Hepatic stellate cell (primary cell): ENCODE measurements around the gene CFAP299.
A peak's percentile ranks its signal among the peaks of the same experiment; 100 is the strongest.

Source experiments
- DNase-seq: peaks from one replicate; pipeline ENCODE4 v3.0.0; 2011; ENCODE audit warnings: low spot score

Gene CFAP299

DNA sequence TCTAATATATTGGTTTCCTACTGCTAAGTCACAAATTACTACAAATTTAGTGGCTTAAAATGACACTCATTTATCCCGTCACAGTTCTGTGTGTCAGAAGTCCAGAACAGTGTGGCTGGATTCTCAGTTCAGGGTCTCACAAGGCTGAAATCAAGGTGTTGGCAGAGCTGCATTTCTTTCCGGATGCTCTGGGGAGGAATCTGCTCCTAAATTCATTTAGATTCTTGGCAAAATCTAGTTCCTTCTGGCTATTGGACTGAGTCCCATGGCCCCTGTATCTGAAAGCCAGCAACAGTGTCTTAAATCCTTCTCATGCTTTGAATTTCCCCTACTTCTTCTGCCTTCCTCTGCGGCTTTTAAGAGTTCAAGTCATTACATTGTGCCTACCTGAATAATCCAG lies 591.9 kb downstream of the CFAP299 start:
- no peak for DNase-seq

DNA sequence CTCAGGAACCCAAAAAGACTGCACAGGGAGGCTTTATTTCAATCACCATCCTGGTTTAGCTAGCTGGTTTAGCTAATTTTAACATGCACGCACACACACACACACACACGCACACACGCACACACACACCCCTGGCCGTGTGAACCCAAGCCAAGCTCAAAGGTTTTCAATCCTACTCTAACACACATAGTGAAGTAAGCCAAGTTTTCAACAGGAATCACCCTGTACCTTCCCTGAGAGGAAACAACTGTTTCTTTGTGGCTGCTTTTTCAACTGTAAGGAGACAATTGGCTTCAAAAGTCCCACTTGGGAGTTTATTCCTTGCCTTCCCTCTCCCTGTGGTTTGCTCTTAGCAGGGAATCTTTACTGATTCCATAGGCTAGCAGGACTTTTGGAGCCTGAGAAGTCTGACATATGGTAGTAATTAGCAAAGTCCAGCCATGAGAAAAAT lies 596.1 kb downstream of the CFAP299 start:
- DNase-seq, result no peak

DNA sequence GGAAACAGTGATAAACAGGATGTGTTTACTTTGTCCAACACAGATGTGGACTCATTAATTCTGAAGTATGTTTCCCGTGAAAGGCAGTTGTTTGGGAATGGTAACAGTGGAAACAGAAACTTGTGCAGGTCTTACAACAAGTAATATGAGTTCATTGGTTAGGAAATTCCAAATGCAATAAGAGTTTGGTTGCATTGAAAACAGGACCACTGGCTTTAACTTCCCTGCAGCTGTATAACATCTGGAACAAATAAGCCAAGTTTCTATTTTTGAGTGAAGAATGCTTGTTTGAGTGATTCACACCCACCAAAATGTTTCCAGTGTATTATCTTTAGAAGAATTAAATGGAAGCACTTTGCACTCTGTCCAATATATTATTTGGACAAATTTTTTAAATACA lies 612.6 kb downstream of the CFAP299 start:
- DNase-seq, result no peak

DNA sequence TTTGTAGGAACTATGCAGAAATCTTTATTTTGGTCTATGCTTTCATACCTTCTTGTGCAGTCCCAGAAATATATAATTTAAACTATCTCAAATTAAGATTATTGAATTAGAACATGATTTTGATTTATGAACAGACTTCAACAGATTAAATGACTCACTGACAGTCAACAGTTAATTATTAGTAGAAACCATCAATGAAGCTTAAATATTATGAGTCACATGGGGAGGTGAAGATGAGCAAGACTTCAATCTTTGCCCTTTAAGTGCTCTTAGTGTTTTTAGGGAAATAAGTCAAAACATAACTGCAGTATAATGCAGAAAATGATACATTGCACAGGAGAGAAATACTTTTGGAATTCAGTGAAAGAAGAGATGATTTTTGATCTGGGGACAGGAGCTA lies 613.5 kb downstream of the CFAP299 start:
- DNase-seq, result no peak

DNA sequence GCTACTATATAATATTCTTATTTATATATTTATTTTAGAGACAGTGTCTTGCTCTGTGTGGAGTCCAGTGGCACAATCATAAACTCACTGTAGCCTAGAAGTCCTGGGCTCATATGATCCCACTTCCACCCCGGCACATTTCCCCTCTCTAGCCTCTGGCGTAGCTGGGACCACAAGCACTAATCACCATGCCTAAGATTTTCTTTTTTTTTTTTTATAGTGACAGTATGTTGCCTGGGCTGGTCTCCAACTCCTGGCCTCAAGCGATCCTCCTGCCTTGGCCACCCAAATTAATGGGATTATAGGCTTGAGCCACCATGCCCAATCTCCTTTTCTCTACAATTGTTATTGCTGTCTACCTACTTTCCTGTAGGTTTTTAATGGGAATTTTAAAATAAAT lies 620.9 kb downstream of the CFAP299 start:
- DNase-seq, result no peak

DNA sequence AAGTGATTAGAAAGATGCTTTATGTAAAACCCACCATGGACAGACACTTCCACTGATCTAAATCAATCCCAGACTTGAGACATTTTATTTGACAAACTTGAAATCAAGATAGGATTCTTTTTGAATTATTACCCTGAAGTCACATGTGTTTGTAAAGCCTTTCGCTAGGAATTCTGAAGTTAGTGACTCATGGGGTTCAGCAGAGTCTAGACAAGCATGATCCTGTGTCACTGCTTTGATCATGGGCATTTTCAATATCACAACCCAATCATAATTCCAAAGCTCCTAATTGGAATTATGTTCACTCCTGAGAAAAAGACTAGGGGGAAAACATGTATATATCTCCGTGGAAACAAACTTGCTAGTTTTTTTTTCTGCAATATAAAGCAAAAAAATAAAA lies 627.5 kb downstream of the CFAP299 start:
- no peak for DNase-seq

DNA sequence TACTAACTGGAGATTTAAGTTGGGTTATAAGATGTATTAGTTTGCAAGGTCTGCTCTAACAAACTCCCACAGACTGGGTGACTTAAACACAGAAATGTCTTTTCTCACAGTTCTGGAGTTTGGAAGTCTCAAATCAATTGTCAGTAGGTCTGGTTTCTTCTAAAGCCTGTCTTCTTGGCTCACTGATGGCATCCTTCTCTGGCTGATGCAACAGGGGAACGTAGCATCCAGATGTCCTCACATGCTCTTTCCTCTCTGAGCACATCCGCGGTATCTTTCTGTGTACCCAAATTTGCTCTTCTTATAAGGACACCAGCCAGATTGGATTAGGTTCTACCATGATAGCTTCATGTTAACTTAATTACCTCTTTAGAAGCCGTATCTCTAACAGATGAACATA lies 631.8 kb downstream of the CFAP299 start:
- DNase-seq, result no peak

DNA sequence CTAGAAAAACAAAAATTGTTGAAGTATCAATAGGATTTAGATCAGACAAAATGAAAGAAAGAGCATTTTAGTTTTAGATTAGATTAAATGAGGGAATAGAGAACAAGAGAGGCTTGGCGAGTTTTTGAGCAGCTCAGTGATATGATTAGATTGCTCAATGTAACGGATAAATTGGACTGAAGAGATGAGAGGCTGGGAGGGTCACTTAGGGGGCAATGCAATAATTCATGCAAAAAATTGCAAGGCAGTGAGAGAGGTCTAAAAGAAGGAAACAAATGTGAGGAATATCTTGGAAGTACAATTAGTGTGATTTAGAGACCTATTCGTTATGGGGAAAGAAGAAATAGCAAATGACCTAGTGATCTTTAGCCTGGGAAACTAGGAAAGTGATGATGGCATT lies 644.7 kb downstream of the CFAP299 start:
- no peak for DNase-seq

DNA sequence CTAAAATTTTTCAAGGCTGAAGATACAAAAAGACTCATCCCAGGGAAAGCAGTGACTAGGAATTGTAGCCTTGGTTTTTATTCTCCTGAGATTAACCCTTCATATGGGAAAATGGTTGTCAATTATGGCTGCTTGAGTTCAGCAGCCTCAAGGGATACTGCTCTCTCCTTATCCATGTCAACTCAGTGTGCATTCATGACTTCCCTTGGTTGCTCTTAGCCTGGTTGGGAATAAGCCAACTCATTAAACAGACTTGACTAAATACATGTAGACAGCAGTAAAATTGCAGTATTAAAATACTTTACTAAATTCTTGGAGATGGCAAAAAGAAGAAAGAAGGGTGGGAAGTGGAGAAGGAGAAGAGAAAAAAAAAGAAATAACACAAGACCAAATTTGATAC lies 650.5 kb downstream of the CFAP299 start:
- no peak for DNase-seq

DNA sequence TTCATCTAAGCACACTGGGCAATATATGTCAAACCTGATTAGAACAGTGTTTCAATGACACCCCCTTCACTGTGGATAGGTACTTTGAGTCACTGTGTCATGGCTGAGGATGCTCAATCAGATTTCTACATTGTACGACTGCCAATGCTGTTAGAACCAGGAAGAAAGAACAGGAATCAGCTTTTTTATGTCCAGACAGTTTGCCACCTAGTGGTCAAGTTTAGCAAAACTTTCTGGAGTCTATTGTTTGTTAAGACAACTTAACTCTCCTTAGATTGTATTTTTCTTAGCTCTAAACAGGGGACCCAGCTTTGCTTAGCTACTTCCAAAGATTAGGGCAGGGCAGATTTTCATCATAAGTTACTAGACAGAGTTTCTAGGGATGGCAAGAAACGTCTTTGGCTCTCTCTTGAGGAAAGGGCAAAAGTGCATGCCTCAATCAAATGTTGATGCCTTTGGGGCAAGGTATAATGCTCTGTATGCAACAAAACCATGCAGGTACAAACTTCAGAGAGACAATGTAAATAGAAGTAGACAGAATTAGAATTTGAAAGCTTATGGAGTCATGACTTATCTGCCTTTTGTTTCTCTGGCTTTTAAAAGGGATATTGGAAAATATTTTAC lies 654.5 kb downstream of the CFAP299 start:
- peak; percentile 10 for DNase-seq

DNA sequence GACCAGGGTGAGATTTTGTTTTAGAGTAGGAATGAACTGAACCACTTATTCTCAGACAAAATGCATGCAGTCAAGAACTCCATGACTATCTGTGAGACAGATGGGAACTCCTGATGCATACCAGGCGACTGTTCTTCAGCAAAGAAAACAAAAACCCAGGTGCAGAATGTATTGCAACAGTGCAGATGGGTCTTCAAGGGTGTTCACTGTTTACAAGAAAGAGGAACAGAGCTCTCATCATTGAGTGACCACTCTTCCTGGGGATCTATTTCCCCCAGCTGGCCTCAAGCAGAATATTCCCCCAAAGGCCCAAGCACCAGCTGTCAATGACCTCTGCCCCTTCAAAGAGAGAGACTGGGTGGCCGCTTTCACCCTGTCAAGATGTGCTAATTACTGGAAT lies 655.3 kb downstream of the CFAP299 start:
- DNase-seq, result no peak

DNA sequence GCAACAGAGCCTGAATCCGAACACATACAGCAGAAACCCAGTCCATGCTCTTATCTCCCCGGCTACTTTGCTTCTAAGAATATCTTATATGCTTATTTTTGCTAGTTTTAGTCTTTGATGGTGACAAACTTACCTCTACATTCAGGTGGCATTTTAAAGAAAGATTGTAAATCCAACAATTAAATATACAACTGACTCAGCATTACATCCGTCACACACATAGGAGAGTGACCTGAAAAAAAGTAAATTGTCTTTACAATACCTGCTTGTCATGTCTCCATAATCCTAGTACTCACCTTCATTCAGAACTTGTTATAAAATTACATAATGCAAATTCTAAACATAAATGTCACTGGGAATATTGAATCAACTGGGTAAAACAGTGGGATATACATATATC lies 664.4 kb downstream of the CFAP299 start:
- DNase-seq, result no peak

DNA sequence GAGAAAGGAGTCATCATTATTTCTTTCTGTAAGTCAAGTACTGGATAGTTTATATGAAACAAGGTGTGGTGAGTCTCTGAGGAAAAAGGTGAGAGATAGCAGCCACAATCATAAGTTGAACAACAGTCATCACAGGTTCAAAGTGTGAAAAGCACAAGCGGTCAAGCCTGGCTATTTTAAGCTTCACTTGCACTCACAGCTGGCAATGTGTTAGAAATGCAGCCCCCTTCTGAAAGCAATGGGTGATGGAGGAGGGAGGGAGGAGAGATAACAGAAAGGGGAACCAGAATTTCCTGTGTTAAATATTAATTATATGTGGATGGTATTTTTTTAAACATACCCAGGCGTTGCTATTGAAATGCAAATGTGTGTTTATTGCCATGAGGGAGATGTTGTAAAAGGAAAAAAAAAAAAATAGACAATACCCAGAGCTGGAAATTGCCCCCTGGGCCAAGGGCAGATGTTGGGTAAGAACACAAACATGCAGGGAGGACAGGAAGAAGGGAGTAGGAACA lies 668.1 kb downstream of the CFAP299 start:
- no peak for DNase-seq

DNA sequence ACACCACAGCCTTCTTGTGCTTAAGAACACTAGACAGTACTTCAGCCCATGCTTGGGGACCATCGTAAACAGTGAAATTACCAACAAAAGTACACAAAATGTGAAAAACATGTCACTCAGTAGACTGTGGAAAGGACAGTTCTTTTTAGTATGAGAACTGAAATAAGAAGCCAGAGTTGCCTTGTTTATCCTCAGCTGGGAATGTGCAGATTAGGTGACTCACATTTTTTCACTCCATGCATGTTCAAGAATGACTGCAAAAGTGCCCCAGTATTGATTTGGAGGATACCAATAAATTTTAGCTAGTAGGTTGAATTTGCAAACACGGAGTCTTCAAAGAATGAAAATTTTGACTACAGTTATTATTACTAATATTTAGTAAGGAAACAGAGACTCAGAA lies 671.9 kb downstream of the CFAP299 start:
- DNase-seq, result no peak
